Measurements from ENCODE around the gene SPACA5B.
"Not testable (repeated sequence)": the region's sequence is repeated elsewhere in the genome, so short reads cannot be mapped to it uniquely, and the experiment has no call there.

Gene SPACA5B

GRCh38 chrX:48130326-48130725 is at the start of gene SPACA5B:
SPACA5B (plus strand) TSS chrX:48130626; CDS start chrX:48130688, 62 bp downstream.
- in situ Hi-C loops (cut with MboI; ENCODE audit: low sequenced_read_pairs), result not testable (repeated sequence)

GRCh38 chrX:48083212-48083611 is 47.2 kb upstream of the SPACA5B start:
- in situ Hi-C loops (cut with MboI; ENCODE audit: low sequenced_read_pairs), result loop anchor here (25.0 kb wide), 1 partner anchor 404 kb away; the partner anchor contains the start of gene FTSJ1

- in situ Hi-C loops (cut with MboI; ENCODE audit: low sequenced_read_pairs), result loop anchor here (25.0 kb wide), 1 partner anchor 404 kb away; the partner anchor contains the start of gene FTSJ1
Measured at GRCh38 chrX:48083706-48084105, 46.7 kb upstream of the SPACA5B start.

- in situ Hi-C loops (cut with MboI; ENCODE audit: low sequenced_read_pairs), result loop anchor here (25.0 kb wide), 1 partner anchor 401 kb away; the partner anchor contains the start of gene FTSJ1
Measured at GRCh38 chrX:48086082-48086481, 44.3 kb upstream of the SPACA5B start.

- in situ Hi-C loops (cut with MboI; ENCODE audit: low sequenced_read_pairs), result loop anchor here (25.0 kb wide), 1 partner anchor 397 kb away; the partner anchor contains the start of gene FTSJ1
Measured at GRCh38 chrX:48090123-48090522, 40.3 kb upstream of the SPACA5B start.

GRCh38 chrX:48092558-48092957 is 37.9 kb upstream of the SPACA5B start:
- in situ Hi-C loops (cut with MboI; ENCODE audit: low sequenced_read_pairs), result loop anchor here (25.0 kb wide), 1 partner anchor 395 kb away; the partner anchor contains the start of gene FTSJ1

- in situ Hi-C loops (cut with MboI; ENCODE audit: low sequenced_read_pairs), result no loop called here
Measured at GRCh38 chrX:48101443-48101842, 29.0 kb upstream of the SPACA5B start.

- in situ Hi-C loops (cut with MboI; ENCODE audit: low sequenced_read_pairs), result no loop called here
Measured at GRCh38 chrX:48102874-48103374, 27.5 kb upstream of the SPACA5B start.

- in situ Hi-C loops (cut with MboI; ENCODE audit: low sequenced_read_pairs), result no loop called here
Measured at GRCh38 chrX:48107717-48108116, 22.7 kb upstream of the SPACA5B start.

GRCh38 chrX:48125286-48125685 is 5.1 kb upstream of the SPACA5B start:
- in situ Hi-C loops (cut with MboI; ENCODE audit: low sequenced_read_pairs), result not testable (repeated sequence)

GRCh38 chrX:48132308-48132844 is 1.9 kb downstream of the SPACA5B start:
- in situ Hi-C loops (cut with MboI; ENCODE audit: low sequenced_read_pairs), result not testable (repeated sequence)

GRCh38 chrX:48139076-48139475 is 8.7 kb downstream of the SPACA5B start:
- in situ Hi-C loops (cut with MboI; ENCODE audit: low sequenced_read_pairs), result not testable (repeated sequence)

GRCh38 chrX:48141810-48142508 is 11.5 kb downstream of the SPACA5B start:
- in situ Hi-C loops (cut with MboI; ENCODE audit: low sequenced_read_pairs), result not testable (repeated sequence)

- in situ Hi-C loops (cut with MboI; ENCODE audit: low sequenced_read_pairs), result not testable (repeated sequence)
Measured at GRCh38 chrX:48142697-48143096, 12.3 kb downstream of the SPACA5B start.

- in situ Hi-C loops (cut with MboI; ENCODE audit: low sequenced_read_pairs), result no loop called here
Measured at GRCh38 chrX:48153769-48154168, 23.3 kb downstream of the SPACA5B start.

- in situ Hi-C loops (cut with MboI; ENCODE audit: low sequenced_read_pairs), result no loop called here
Measured at GRCh38 chrX:48154796-48155195, 24.4 kb downstream of the SPACA5B start.

GRCh38 chrX:48156014-48156413 is 25.6 kb downstream of the SPACA5B start:
- in situ Hi-C loops (cut with MboI; ENCODE audit: low sequenced_read_pairs), result no loop called here

GRCh38 chrX:48165241-48165640 is 34.8 kb downstream of the SPACA5B start:
- in situ Hi-C loops (cut with MboI; ENCODE audit: low sequenced_read_pairs), result no loop called here

GRCh38 chrX:48166322-48166721 is 35.9 kb downstream of the SPACA5B start:
- in situ Hi-C loops (cut with MboI; ENCODE audit: low sequenced_read_pairs), result not testable (repeated sequence)

- in situ Hi-C loops (cut with MboI; ENCODE audit: low sequenced_read_pairs), result no loop called here
Measured at GRCh38 chrX:48179691-48180090, 49.3 kb downstream of the SPACA5B start.

GRCh38 chrX:48180811-48181210 is 50.4 kb downstream of the SPACA5B start:
- in situ Hi-C loops (cut with MboI; ENCODE audit: low sequenced_read_pairs), result no loop called here

- in situ Hi-C loops (cut with MboI; ENCODE audit: low sequenced_read_pairs), result not testable (repeated sequence)
Measured at GRCh38 chrX:48181882-48182281, 51.5 kb downstream of the SPACA5B start.

Measured in HL-60/S4 (cell line).